NCI-H345 (cell line): ENCODE results near the gene S100P.
"Not testable (repeated sequence)": the region's sequence is repeated elsewhere in the genome, so short reads cannot be mapped to it uniquely, and the experiment has no call there.

ENCODE experiments used
- DNase-seq: peaks from one replicate; lab custom pipeline; 2025; lab: John Stamatoyannopoulos, UW

The S100P gene

DNA sequence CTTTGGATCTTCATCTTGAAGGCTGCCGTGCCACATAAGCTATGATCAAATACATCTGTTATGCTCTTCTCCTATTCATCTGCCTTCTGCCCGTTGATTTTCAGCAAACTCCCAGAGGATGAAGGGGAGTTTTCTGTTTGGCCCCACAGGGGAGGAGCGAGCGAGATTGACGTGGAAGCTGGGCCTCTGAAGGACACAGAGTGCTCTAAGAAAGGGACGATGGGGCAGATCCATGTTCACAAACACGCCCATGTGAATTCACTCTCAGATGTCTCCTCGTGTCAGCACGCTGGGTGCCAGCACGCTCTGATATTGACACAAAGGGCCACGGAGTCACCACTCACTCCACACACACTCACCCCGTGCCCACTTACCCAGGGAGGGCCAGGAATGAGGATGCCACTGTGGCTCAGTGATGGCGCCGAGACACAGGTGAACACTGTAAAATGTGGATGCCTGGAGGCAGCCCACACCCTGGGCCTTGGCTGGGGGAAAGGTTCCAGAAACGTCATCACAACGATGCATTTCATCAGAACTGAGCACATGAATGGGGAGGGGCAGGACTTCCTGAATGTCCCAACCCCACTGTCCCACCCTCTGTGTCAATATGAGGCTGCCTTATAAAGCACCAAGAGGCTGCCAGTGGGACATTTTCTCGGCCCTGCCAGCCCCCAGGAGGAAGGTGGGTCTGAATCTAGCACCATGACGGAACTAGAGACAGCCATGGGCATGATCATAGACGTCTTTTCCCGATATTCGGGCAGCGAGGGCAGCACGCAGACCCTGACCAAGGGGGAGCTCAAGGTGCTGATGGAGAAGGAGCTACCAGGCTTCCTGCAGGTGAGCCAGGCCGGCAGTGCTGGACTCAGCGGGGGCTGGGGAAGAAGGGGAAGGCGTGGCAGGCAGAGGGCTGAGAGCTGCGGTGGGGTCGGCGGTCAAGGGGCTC, at the start of gene S100P:
Gene S100P, plus strand, starts transcription at position 648 of the 946 bp plus-strand sequence. Its CDS starts 55 bp downstream, at position 703.
- no peak for DNase-seq

DNA sequence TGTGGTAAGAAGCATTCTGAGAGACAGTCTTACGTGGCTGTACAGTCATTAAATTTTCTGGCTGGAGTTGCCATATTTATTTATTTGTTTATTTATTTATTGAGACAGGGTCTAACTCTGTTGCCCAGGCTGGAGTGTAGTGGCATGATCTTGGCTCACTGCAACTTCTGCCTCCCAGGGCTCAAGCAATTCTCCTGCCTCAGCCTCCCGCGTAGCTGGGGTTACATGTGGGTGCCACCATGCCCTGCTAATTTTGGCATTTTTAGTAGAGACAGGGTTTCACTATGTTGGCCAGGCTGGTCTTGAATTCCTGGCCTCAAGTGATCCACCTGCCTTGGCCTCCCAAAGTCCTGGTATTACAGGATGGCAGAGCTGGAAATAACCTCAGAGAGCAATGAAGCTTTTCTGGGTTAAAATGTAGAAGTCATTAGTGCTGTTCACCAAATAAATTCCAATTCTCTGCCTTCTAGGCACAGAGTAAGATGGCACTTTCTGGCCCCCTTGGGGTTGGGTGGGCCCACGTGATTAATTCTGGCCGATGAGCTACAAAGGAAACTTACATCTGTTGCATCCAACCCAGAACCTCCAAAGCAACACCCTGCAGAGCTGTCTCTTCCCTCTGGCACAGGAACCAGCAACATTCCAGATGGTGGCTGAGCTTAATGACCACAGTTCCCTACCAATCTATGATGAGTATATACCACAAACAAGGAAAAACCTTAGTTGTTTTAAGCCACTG, 48.7 kb upstream of the S100P start:
- DNase-seq: no peak

DNA sequence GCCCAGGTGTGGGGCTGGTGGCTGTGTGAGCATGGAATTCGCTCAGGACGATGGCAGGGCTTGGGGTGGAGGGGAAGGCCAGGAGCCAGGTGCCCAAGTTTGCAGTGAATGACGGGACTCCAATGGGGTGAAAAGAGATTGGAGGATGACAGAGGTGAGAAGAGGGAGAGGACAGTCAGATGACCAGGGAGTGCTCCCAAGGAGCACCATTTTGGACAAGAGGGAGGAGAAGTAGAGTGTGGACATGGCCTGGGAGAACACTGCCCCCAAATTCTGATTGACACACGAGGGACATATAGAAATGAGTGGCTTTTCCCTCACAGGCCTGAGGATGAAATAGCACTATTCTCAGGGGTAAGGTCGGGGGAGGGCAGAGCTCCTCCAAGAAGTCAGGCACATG, 46.5 kb upstream of the S100P start:
- no peak for DNase-seq

DNA sequence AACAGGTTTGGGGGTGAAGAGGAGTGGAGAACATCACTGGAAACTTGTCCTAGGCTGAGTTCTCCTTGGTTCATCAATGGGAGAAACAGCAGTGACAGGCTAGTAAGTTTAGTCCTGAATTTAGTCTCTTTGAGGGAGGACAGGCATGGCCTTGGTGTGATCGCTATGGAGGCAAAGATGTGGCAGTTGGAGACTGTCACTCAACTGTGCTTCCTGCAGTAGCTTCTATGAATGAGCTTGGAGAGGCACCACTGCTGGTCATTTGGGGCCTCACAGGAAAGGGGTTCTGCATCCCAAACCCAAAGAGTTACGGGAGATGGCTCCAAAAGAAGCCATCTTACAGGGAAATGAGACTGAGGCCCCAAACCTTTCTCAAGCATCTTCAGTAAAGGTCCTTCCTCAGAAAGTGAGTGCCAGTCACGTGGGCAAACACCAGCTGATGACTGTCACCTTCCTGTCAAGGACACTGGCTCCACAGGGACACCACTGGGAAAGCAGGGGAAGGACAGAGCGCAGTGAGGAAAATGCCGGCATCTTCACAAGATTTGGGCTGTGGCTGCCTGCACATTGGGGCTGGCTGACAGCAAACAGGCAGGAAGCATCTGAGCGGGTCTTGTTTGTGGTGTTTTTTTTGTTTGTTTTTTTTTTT, 46.0 kb upstream of the S100P start:
- no peak for DNase-seq

DNA sequence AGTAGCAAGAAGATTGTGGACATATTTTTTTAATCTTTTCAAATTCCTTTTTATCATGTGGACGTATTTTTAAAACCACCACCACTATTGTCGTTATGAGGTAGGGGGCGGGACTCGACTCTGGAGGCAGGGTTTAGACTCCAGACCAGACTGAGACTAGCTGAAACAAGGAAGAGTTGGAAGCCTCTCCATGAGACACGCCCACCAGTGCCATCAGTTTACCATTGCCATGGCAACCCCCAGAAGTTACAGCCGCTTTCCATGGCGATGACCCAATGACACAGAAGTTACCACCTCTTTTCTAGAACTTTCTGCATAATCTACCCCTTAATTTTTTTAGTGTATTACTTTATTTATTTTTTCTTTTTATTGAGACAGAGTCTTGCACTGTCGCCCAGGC, 44.5 kb upstream of the S100P start:
- DNase-seq: no peak

DNA sequence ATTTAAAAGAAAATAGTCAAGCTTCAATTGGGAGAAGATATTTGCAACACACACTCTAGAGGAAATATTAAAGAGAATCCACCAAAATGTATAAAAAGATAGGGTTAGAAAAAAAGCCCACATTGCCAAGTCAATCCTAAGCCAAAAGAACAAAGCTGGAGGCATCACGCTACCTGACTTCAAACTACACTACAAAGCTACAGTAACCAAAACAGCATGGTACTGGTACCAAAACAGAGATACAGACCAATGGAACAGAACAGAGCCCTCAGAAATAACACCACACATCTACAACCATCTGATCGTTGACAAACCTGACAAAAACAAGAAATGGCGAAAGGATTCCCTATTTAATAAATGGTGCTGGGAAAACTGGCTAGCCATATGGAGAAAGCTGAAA, 39.5 kb upstream of the S100P start:
- not testable (repeated sequence) for DNase-seq

DNA sequence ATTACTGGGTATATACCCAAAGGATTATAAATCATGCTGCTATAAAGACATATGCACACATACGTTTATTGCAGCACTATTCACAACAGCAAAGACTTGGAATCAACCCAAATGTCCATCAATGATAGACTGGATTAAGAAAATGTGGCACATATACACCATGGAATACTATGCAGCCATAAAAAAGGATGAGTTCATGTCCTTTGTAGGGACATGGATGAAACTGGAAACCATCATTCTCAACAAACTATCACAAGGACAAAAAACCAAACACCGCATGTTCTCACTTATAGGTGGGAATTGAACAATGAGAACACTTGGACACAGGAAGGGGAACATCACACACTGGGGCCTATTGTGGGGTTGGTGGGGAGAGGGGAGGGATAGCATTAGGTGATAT, 38.4 kb upstream of the S100P start:
- not testable (repeated sequence) for DNase-seq

DNA sequence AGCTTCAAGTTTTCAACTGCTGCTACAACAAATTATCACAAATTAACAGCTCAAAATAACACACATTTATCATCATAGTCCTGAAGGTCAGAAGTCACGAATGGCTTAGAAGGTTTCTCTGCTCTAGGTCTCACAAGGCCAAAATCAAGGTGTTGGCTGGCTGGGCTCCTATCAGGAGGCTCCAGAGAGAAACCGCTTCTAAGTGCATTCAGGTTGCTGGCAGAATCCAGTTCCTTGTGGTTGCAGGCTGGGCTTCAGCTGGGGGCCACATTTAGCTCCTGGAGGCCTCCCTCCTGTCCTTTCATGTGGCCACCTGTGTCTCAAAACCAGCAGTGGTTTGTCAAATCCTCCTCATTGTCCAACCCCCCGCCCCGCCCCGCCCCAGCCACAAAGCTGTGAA, 37.8 kb upstream of the S100P start:
- no peak for DNase-seq

DNA sequence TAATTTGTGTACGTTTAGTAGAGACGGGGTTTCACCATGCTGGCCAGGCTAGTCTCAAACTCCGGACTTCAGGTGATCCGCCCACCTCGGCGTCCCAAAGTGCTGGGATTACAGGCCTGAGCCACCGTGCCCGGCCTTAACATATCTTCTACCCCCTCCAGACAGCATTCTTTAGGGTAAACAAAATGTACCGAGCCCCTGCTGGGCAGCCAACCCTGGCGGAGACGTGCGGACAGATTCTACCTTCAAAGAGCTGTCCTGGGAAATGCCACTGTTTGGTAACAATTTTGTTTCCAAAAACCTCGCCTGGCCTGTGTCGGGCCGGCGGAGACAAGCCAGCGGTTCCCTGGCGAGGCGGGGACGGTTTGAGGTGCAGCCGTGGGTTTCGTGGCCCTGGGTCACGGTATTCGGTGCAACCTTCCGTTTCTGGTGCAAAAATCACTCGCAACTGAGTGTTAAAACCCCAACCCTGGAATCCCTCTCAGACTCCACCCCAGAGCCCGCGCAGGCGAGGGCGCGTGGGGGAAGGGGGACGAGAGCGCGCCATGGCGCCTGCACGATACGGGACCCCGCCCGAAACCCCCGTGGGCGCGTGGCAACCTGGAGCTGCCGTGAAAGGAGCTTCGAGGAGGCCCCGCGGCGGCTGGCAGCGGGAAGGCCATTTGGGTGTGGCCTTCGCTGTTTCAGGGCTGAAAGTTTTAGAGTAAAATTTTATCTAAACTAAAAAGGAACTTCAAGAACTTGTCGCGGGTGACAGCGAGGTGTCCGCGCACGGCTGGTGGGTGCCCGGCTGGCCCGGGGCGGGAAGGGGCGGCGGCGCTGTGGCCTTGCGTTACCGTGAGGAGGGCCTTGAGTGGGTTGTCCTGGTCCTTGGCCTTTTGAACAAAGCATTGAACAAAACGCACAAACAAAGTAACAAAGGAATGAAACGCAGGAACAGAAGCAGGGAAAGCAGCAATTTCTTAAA, 36.2 kb upstream of the S100P start:
- no peak for DNase-seq

DNA sequence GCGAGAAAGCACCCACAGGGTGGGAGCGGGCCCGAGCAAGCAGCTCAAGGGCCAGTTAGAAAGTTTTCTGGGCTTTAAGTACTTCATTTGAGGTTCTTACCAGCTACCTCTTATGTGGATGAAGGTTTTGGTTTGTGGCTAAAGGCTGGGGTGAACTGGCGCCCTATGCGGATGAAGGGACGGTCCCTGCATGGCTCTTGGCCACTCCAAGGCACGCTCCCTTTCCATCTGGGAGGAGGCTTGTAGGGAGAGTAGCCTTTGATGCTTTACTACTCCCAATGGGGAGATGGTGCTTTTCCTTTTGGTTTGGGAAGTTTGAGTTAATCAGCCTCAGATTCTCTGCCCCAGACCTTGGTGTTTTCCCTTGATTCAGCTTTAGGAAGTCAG, 35.5 kb upstream of the S100P start:
- no peak for DNase-seq

DNA sequence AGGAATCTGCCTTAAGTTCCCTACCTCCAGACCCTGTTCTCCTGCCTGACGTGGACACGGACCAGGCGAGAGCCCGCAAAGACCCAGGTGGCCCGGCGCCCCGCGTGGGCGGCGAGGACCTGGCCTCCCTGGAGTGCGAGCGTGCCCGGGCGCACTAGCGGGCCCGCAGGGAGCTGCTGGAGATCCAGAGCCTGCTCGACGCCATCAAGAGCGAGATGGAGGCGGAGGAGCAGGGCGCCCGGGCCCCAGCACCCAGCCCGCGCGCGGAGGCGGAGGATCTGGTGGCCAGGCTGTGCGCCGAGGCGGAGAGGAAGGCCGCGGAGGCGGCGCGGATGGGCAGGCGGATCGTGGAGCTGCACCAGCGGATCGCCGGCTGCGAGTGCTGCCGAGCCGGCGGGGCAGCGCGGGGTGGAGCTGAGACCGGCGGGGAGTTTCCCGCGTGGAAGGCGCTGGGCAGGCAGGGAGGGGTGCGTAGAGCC, 35.0 kb upstream of the S100P start:
- no peak for DNase-seq

DNA sequence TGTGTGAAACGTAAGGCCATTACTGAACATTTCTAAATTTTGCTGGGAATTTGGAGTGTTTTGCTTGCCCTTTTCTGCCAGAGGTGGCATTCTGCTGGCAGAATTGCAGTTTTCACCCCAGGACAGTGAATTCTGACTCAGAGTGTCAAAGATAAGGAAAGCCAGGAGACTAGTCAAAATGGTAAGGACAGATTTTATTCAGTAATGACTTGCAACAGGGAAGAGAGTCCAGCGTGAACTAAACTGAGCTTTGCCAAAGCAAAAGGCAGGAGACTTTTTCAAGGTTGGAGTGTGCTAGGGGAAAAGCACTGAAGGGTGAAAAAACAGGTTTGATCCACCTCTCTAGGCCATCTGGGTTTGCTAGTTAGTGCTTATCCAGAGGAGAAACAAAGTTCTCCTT, 33.8 kb upstream of the S100P start:
- no peak for DNase-seq

DNA sequence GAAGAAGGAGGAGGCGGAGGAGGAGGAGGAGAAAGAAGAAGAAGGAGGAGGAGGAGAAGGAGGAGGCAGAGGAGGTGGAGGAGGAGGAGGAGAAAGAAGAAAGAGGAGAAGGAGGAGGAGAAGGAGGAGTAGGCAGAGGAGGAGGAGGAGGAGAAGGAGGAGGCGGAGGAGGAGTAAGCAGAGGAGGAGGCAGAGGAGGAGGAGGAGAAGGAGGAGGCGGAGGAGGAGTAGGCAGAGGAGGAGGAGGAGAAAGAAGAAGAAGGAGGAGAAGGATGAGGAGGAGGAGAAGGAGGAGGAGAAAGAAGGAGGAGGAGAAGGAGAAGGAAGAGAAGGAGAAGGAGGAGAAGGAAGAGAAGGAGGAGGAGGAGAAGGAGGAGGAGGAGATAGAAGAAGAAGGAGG, 33.2 kb upstream of the S100P start:
- DNase-seq: no peak

DNA sequence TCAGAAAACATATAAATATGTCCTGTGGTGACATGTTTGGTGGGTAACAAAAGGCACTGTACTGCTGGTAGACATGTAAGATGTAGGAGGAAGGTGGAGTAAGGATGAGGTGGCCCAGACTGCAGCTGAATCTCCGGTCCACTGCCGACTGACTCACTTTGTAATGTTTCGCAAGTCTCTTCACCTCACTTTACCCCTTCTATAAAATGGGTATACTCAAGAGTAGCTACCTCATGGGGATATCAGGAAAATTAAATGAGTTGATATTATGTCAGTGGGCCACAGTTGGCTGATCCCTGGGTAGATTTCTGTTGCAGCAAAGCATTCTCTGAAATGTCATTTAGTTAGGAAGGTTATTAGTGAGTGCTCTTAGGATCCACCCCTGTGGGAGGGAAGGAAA, 31.1 kb upstream of the S100P start:
- no peak for DNase-seq

DNA sequence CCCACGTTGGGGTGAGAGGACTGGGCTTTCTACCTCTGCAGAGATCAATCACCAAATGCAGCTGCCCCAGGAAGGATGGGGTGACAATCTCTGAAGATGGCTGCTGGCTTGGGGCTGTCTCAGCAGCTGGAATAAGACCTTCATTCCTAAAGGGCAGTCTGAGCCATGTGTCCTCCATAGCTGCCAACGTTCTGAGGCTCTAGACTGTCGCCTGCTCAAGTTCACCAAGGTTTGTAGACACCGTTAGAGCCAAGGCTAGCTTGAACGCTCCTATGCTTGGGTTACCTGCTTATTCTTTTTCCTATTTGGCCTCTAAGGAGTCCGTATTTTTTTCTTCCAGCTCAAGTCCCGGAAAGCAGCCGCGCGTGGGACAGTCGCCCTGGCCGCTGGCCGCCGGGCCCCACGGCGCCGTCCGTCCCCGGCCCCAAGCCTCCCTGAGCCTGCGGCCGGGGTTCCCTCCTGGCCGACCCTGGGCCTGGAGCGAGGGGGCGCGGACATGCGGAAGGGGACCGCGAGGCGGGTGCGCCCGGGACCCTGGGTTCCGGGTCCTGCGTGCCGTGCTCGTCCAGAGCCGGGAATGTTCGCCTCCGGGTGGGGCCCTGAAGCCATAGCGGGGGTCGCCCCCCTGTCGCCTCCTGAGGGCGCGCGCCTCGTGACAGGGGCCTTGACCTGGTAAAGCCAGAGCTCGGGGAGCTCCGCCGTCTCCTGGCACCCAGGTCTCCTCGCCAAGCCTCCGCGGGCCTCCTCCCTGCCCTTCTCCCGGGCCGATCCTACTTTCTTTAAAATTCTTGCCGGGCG, 29.9 kb upstream of the S100P start:
- no peak for DNase-seq

DNA sequence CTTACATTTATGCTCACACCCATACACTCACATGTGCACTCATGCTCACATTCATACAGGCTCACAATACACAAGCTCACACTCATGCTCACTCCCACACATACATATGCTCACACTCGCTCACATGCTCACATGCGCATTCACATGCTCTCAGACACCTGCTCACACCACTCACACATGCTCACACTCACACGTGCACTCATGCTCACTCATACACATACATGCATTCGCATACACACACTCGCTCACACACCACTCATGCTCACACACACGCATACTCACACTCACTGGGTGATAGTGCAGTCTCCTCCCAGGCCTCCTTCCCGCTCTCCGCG, 28.4 kb upstream of the S100P start:
- no peak for DNase-seq

DNA sequence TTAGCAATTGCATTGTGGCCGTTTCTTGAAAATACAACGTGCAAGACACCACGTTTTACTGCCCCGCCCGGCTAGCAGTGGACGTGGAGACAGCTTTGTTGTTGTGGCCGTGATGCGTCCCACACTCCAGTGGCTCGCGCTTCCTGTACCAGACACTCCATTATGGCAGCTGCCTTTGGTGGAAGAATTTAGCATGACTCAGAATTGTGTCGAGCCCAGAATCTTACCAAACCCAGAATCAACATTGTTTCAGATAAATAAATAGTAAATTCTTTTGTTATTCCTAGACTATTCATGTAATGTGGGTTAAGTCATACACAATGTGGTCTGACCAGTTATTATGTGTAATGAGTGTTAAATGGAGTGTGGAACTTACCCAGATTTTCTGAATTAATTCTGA, 25.3 kb upstream of the S100P start:
- DNase-seq: no peak

DNA sequence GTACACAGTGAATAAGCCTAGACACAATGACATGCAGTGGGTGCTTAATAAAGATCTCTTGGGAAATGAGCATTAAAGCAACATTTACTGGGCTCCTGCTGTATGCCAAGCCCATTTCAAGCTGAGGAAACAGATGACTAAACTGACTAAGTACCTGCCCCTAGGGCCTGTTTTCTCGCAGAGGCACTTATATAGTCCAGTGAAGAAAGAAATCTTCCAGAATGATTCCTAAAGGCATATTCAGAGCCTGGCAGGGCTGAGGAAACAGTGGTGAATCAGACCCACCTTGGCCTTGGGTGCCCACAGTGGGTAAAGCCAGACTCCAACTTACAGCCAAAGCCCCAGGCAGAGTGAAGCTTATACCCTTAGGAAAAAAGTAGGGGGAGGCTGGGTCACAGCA, 22.0 kb upstream of the S100P start:
- DNase-seq: no peak

DNA sequence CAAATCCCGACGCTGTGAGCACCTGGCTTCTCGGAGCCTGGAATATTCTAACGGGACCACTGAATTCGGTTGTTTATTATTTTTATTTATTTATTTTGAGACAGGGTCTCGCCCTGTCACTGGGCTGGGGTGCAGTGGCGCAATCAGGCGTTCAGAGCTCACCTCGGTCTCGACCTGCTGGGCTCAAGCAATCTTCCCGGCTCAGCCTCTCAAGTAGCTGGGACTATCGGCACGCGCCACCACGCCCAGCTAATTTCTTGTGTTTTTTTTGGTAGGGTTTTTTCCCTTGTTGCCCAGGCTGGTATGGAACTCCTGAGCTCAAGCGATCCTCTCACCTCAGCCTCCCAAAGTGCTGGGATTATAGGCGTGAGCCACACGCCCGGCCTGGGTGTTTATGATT, 21.5 kb upstream of the S100P start:
- no peak for DNase-seq

DNA sequence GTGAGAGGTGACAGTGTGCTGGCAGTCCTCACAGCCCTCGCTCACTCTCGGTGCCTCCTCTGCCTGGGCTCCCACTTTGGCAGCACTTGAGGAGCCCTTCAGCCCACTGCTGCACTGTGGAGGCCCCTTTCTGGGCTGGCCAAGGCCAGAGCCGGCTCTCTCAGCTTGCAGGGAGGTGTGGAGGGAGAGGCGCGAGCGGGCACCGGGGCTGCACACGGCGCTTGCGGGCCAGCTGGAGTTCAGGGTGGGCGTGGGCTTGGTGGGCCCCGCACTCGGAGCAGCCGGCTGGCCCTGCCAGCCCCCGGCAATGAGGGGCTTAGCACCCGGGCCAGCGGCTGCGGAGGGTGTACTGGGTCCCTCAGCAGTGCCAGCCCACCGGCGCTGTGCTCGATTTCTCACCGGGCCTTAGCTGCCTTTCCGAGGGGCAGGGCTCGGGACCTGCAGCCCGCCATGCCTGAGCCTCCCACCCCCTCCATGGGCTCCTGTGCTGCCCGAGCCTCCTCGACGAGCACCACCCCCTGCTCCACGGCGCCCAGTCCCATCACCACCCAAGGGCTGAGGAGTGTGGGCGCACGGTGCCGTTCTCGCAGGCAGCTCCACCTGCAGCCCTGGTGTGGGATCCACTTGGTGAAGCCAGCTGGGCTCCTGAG, 21.0 kb upstream of the S100P start:
- not testable (repeated sequence) for DNase-seq
